Keratinocyte (primary cell): Measurements from ENCODE around the gene ZFP64. TPM values are rescaled to one million over a fixed set of nuclear protein-coding genes. Genes with fewer than 3 reads are reported as not detected.
A peak's percentile ranks its signal among the peaks of the same experiment; 100 is the strongest.

ENCODE experiments used
- DNase-seq: peaks from one replicate; pipeline ENCODE4 v3.0.0-alpha.2; 2011; ENCODE audit warnings: low read depth, missing footprints, low spot score
- FAIRE-seq: peaks from 2 replicates; lab custom pipeline; 2011; peaks lifted over from hg19 to GRCh38; lab: Jason Lieb, UNC
- H2AFZ ChIP-seq: 2 replicates; pipeline ENCODE4 v1.6.0; 2012; ENCODE audit warnings: low read length, control low read depth, inconsistent platforms; ENCODE audit not compliant: control insufficient read depth
- H3K27ac ChIP-seq: 2 replicates; pipeline ENCODE4 v1.5.1; 2011; ENCODE audit warnings: low read length; ENCODE audit not compliant: control insufficient read depth, insufficient read depth
- H3K27me3 ChIP-seq: 3 replicates; pipeline ENCODE4 v1.6.0; 2011; ENCODE audit warnings: low read length; ENCODE audit not compliant: control insufficient read depth, insufficient read depth; ENCODE audit errors: extremely low read depth
- H3K36me3 ChIP-seq, 2 experiments: 2 replicates in 1 of 2; 3 replicates in 1 of 2; pipeline ENCODE4 v1.5.1; 2011; ENCODE audit warnings: low read length in 2 of 2, mild to moderate bottlenecking in 1 of 2; ENCODE audit not compliant: control insufficient read depth in 2 of 2, insufficient read depth in 2 of 2; ENCODE audit errors: extremely low read depth in 1 of 2
- H3K4me1 ChIP-seq: 3 replicates; pipeline ENCODE4 v1.5.1; 2011; ENCODE audit warnings: low read length; ENCODE audit not compliant: control insufficient read depth, insufficient read depth; ENCODE audit errors: extremely low read depth
- H3K4me2 ChIP-seq: 3 replicates; pipeline ENCODE4 v1.6.0; 2011; ENCODE audit warnings: low read depth, low read length; ENCODE audit not compliant: control insufficient read depth, insufficient read depth; ENCODE audit errors: extremely low read depth
- H3K4me3 ChIP-seq, 3 experiments: fragments of 200-600 bp in 1 of 3; sonication (generic) in 1 of 3; 2 replicates in 2 of 3; 3 replicates in 1 of 3; pipeline ENCODE4 v1.5.1; 2011 to 2016; ENCODE audit warnings: low read length in 3 of 3, mild to moderate bottlenecking in 3 of 3, control low read depth in 2 of 3, inconsistent platforms in 1 of 3, low read depth in 1 of 3, mixed read lengths in 1 of 3, mixed run types in 1 of 3, moderate library complexity in 1 of 3; ENCODE audit not compliant: control insufficient read depth in 2 of 3, insufficient read depth in 2 of 3; ENCODE audit errors: extremely low read depth in 1 of 3
- H3K79me2 ChIP-seq: 2 replicates; pipeline ENCODE4 v1.6.0; 2012; ENCODE audit warnings: low read length; ENCODE audit not compliant: control insufficient read depth, insufficient read depth
- H3K9ac ChIP-seq: 3 replicates; pipeline ENCODE4 v1.6.0; 2011; ENCODE audit warnings: low read length; ENCODE audit not compliant: control insufficient read depth, insufficient read depth; ENCODE audit errors: extremely low read depth
- H3K9me1 ChIP-seq: 3 replicates; pipeline ENCODE4 v1.6.0; 2011; ENCODE audit warnings: low read length; ENCODE audit not compliant: control insufficient read depth, insufficient read depth; ENCODE audit errors: extremely low read depth
- H3K9me3 ChIP-seq: 2 replicates; pipeline ENCODE4 v1.5.1; 2012; ENCODE audit warnings: low read depth, low read length; ENCODE audit not compliant: control insufficient read depth
- H4K20me1 ChIP-seq: 3 replicates; pipeline ENCODE4 v1.6.0; 2011; ENCODE audit warnings: low read length; ENCODE audit not compliant: control insufficient read depth, insufficient read depth; ENCODE audit errors: extremely low read depth
- CTCF ChIP-seq, 3 experiments: IDR thresholded peaks in 1 of 3; conservative IDR thresholded peaks in 1 of 3; optimal IDR thresholded peaks in 1 of 3; 2 replicates in 2 of 3; 3 replicates in 1 of 3; pipeline versions ENCODE3 to v1.5.1; 2011; ENCODE audit warnings: low read length in 3 of 3, mild to moderate bottlenecking in 3 of 3, moderate library complexity in 2 of 3, control low read depth in 1 of 3, inconsistent platforms in 1 of 3; ENCODE audit not compliant: insufficient read depth in 2 of 3; ENCODE audit errors: extremely low read depth in 1 of 3
- EZH2 ChIP-seq: IDR thresholded peaks from one replicate; pipeline ENCODE4 v1.6.1; 2012; ENCODE audit warnings: inconsistent platforms, mild to moderate bottlenecking, low read length, moderate library complexity
- dilution Hi-C: fragments of 300-500 bp; cut with MboI; formaldehyde crosslinking; loops from one replicate; pipeline ENCODE4 v1.7.0; 2020; ENCODE audit warnings: low sequenced_read_pairs; ENCODE audit not compliant: extremely low pct_ligation_motif_present
- polyA plus RNA-seq, 5 experiments: library from polyadenylated mRNA; depleted of rRNA in 3 of 5; stranded (reverse) in 3 of 5; stranded (forward) in 1 of 5; unstranded in 1 of 5; fragments of >200 nt; gene quantifications; 1 replicate in 1 of 5; 2 replicates in 3 of 5; 3 replicates in 1 of 5; pipeline versions ENCODE4 v1.2.1 to v1.2.3, GENCODE V29; 2011 to 2012; ENCODE audit warnings: missing spikeins in 2 of 5, low read depth in 1 of 5, low replicate concordance in 1 of 5

ZFP64 gene
- polyA plus RNA-seq, 1 donor (not counting 4 experiments of a cell fraction or from before 2014, with no cell fraction given), result 27.9 TPM

DNA sequence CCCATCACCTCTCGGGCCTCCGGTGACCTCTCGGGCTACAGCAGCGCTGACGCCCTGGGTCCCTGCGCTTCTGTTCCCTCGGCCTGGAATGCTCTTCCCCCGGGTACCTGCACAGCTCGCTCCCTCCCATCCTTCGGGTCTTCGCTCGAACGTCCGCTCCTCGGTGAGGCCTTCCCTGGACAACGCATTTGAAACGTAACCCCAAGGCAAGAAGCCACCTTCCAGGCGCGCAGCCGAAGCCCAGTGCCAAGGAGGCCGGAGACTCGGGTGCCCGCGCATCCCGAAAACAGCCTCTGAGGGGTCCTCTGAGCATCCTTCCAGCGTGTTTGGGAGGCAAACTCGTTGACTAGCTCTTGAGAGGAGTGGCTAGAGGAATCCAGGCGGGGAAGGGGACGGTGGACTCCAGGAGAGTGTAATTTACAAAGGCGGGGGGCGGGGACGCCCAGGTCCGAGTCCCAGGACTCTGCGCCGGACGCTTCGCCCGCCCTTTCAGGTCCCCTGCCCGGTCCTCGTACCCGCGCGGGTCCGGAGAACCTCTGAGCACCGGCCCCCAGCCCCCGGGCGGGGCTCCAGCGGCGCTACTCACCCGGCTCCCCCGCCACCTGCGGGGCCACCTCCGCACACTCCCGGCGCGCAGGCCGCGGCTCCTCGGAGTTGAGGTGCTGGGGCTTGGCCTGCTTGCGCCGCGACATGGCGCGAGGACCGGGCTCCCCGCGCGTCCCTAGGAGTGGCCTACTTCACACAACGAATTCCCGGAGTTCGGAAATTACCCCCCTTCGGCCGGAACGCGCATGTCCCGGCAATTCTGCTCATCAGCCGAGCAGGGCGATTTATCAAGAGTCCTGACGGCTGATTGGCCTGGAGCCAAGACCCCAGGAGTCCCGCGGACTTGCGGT is 86.8 kb downstream of the ZFP64 start:
- no peaks in the 10 kb centered on the region for H4K20me1 ChIP-seq
- dilution Hi-C loops, result no loop called here
- H3K27me3 ChIP-seq, result no peaks in the 10 kb centered on the region
- peak overlapping the region; percentile 61 to 77 (median 77) for H3K4me3 ChIP-seq
- H3K79me2 ChIP-seq, result peaks cover 37% of the 10 kb centered on the region
- peak overlapping the region; percentile 89 for H3K4me2 ChIP-seq
- H2AFZ ChIP-seq, result peak overlapping the region; percentile 39
- peaks cover 4% of the 10 kb centered on the region for H3K4me1 ChIP-seq
- no peaks in the 10 kb centered on the region for H3K9me3 ChIP-seq
- H3K27ac ChIP-seq, result peak overlapping the region; percentile 72
- TF ChIP-seq EZH2 (no peak), CTCF (optimal IDR thresholded peaks at IDR 0.05 in 1 of 3, IDR thresholded peaks at IDR 0.05 in 1 of 3, conservative IDR thresholded peaks at IDR 0.05 in 1 of 3; ENCODE audit: extremely low read depth in 1 of 3, insufficient read depth in 2 of 3, low read length in 3 of 3) (no peak)
- DNase-seq (no peak), FAIRE-seq (peak; percentile 26)
- H3K9ac ChIP-seq, result peak overlapping the region; percentile 79
- no peaks in the 10 kb centered on the region for H3K9me1 ChIP-seq
- H3K36me3 ChIP-seq, result peaks cover 0 to 3% of the 10 kb centered on the region in 2 experiments

DNA sequence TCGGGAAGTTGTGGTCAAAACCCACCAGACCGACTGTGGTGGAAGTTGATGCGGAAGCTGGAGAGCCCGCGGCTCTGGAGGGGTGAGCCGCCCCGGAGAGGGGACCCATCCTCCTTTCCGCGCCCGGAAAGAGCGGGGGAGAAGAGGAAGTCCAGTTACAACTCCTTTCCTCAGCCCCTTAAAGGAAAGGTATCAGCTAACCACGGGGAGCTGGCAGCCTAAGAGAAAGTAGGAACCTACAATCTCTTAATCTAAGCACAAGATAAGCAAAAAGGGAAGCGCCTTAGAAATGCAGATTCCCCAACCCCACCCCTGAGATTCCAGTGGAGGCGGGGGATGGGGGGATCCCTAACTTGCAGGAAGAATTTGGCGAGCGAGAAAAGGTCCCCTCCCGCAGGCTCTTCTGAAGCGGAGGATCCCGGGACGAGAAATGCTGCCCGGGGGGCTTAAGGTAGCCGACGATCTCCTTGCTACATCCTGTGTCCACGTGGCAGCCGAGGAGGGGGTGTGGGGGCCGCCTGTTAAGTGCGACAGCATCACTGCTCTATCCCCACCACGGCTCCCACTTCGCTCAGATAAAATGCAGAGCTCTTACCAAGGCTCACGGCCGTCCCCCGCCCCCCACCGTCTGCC is 87.5 kb downstream of the ZFP64 start:
- H3K27ac ChIP-seq, result peak overlapping the region; percentile 72
- peak overlapping the region; percentile 79 for H3K9ac ChIP-seq
- no peak for TF ChIP-seq EZH2
- H3K4me3 ChIP-seq, result peak overlapping the region; percentile 61 to 77 (median 77)
- FAIRE-seq, result no peak
- peaks cover 4% of the 10 kb centered on the region for H3K4me1 ChIP-seq
- H3K9me1 ChIP-seq, result no peaks in the 10 kb centered on the region
- no peaks in the 10 kb centered on the region for H3K27me3 ChIP-seq
- peak overlapping the region; percentile 89 for H3K4me2 ChIP-seq
- H3K79me2 ChIP-seq, result peaks cover 37% of the 10 kb centered on the region
- peak overlapping the region; percentile 53 for H2AFZ ChIP-seq
- peaks cover 0 to 3% of the 10 kb centered on the region in 2 experiments for H3K36me3 ChIP-seq
- dilution Hi-C loops, result no loop called here
- no peak for DNase-seq
- no peaks in the 10 kb centered on the region for H4K20me1 ChIP-seq
- H3K9me3 ChIP-seq, result no peaks in the 10 kb centered on the region
